A549 treated with Mapracorat at 1 μM for 4 hours (cell line): ENCODE results near the gene GPR39. TPM values are rescaled to one million over a fixed set of nuclear protein-coding genes. Genes with fewer than 3 reads are reported as not detected.

Source experiments
- total RNA-seq: library from RNA; stranded (reverse); fragments of 200-300 nt; extraction: Qiagen RNA extraction; gene quantifications from 5 replicates; pipeline ENCODE4 v1.2.3, GENCODE V29; 2022

Gene GPR39
- total RNA-seq: 6.6 to 7.9 TPM (median 7.5 TPM) in 5 replicates

DNA sequence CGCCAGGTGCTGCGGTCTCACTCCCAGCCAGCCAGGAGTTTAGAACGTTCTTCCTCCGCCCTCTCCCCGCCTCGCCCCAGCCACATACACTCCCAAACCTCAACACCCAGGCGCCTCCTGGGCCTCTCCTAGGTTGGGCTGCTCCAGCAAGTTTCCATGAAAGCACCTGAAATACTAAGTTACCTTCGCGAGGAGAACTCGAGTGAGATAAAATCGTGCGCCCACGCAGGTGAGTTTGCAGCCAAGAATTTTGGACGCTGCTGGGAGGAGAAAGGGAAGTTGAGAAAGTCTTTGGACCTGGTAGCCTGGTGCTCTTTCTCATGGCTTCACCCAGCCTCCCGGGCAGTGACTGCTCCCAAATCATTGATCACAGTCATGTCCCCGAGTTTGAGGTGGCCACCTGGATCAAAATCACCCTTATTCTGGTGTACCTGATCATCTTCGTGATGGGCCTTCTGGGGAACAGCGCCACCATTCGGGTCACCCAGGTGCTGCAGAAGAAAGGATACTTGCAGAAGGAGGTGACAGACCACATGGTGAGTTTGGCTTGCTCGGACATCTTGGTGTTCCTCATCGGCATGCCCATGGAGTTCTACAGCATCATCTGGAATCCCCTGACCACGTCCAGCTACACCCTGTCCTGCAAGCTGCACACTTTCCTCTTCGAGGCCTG, at the start of gene GPR39:
Gene GPR39 (plus strand): TSS at position 83 of the 673 bp plus-strand sequence.

DNA sequence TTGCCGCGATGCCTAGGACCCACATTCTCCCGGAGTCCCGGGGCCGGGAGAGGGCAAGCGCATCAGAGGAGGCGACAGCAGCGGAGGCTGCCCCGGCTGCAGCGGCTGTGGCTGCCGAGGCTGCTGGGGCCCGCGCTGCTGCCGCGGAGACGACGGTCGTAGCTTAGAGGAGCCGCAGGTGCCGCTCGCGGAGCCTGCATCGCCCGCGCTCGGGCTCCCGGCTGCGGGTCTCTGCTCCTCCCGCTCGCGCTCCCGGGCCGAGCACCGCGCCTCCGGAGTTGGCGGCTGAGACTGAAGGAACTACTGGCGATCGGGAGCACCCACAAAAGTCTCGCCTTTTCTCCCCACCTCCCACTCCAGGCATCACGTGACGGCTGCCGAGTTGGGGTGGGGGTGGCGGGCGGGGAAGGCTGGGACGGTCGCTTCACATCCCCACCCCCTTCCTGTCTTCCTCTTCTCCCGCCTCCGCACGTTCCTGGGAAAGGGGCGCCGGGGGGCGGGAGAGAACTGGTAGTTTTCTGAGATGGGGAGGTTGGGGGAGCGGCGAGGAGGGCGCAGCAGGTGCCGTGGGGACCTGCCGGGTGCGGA, 253.4 kb downstream of the GPR39 start, which contains the start of gene LYPD1:
Gene LYPD1 (minus strand): TSS at position 298 of the 588 bp plus-strand sequence. CDS start 273 bp downstream, at position 25.

